ENCODE measurements around the gene MYL11.

DNA sequence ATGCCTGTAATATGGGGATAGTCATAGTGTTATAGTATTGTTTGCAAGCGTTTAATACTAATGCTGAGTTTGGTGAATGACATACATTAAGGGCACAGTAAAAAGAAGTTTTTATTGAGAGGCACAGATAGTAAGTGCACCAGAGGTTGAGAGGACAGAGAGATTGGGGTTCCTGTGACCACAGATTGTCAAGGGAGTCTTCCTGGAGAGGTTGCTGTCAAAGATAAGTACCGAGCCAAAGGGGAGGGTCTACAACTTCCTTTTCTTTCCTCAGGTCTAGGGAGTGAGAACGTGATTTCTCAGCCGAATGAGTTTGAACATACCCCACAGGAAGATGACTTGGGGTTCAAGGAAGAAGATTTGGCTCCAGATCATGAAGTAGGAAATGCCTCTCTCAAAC, 22.5 kb downstream of the MYL11 start:
- TF ChIP-seq, protein P1, sequence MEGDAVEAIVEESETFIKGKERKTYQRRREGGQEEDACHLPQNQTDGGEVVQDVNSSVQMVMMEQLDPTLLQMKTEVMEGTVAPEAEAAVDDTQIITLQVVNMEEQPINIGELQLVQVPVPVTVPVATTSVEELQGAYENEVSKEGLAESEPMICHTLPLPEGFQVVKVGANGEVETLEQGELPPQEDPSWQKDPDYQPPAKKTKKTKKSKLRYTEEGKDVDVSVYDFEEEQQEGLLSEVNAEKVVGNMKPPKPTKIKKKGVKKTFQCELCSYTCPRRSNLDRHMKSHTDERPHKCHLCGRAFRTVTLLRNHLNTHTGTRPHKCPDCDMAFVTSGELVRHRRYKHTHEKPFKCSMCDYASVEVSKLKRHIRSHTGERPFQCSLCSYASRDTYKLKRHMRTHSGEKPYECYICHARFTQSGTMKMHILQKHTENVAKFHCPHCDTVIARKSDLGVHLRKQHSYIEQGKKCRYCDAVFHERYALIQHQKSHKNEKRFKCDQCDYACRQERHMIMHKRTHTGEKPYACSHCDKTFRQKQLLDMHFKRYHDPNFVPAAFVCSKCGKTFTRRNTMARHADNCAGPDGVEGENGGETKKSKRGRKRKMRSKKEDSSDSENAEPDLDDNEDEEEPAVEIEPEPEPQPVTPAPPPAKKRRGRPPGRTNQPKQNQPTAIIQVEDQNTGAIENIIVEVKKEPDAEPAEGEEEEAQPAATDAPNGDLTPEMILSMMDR (conservative IDR thresholded peaks at IDR 0.05): no peak
- TF ChIP-seq EZH2 (IDR thresholded peaks at IDR 0.05; ENCODE audit: low read depth): no peak
